A549 (cell line): ENCODE measurements around the gene PRKAR2B. TPM values are rescaled to one million over a fixed set of nuclear protein-coding genes. Genes with fewer than 3 reads are reported as not detected.

ENCODE experiments used
- ATAC-seq, 2 experiments: fragments of 200-7000 bp in 1 of 2; fragments of >200 bp in 1 of 2; cut with Nextera tagmentation in 1 of 2; cut with Tn5 transposase in 1 of 2; 3 replicates each; pipeline versions ENCODE4 v1.8.0 to v1.9.1; 2018 to 2020; ENCODE audit warnings: mild to moderate bottlenecking in 1 of 2, moderate library complexity in 1 of 2
- CTCF ChIA-PET: fragments of 300-600 bp; sonication (Branson Sonifier 250); formaldehyde crosslinking; extraction: SDS; loops from one replicate; lab custom pipeline; 2021; ENCODE audit warnings: antibody characterized with exemption, inconsistent platforms; lab: Yijun Ruan, JAX
- POLR2A ChIA-PET: fragments of 350-600 bp; formaldehyde crosslinking; extraction: SDS; loops from one replicate; lab custom pipeline; 2021; ENCODE audit warnings: antibody characterized with exemption, inconsistent platforms; lab: Yijun Ruan, JAX
- DNase-seq, 2 experiments: peaks; one replicate each; pipeline versions ENCODE4 v3.0.0 to v3.0.0-alpha.2; 2011 to 2016; ENCODE audit warnings: low read depth in 1 of 2, low spot score in 1 of 2
- FAIRE-seq: peaks from 2 replicates; lab custom pipeline; 2011; peaks lifted over from hg19 to GRCh38; lab: Jason Lieb, UNC
- H3K27ac ChIP-seq, 2 experiments: fragments of >200 bp; sonication (Bioruptor Twin); formaldehyde crosslinking; 3 replicates each; pipeline ENCODE4 v1.5.1; 2016 to 2017
- H3K4me1 ChIP-seq: fragments of >200 bp; sonication (Bioruptor Twin); formaldehyde crosslinking; 3 replicates; pipeline ENCODE4 v1.6.1; 2016
- H3K4me2 ChIP-seq: fragments of >200 bp; sonication (Bioruptor Twin); formaldehyde crosslinking; 3 replicates; pipeline ENCODE4 v1.6.1; 2016
- H3K4me3 ChIP-seq: fragments of >200 bp; sonication (Bioruptor Twin); formaldehyde crosslinking; 3 replicates; pipeline ENCODE4 v1.5.1; 2016
- H3K9me3 ChIP-seq: fragments of >200 bp; sonication (Bioruptor Twin); formaldehyde crosslinking; 3 replicates; pipeline ENCODE4 v1.6.1; 2016
- ATOH8 ChIP-seq: fragments of 250-450 bp; sonication (Bioruptor Pico); IDR thresholded peaks from 2 replicates; pipeline ENCODE4 v1.5.0; 2020; ENCODE audit warnings: low read depth, mild to moderate bottlenecking, moderate library complexity
- BHLHE40 ChIP-seq: IDR thresholded peaks from 2 replicates; pipeline ENCODE4 v1.6.1; 2012; ENCODE audit warnings: low read depth, low read length, inconsistent platforms
- CBX2 ChIP-seq: fragments of 200-600 bp; sonication (generic); IDR thresholded peaks from 2 replicates; pipeline ENCODE4 v1.6.1; 2016; ENCODE audit warnings: low read depth, mild to moderate bottlenecking, borderline replicate concordance
- CHD4 ChIP-seq: fragments of 200-600 bp; sonication (generic); IDR thresholded peaks from 2 replicates; pipeline ENCODE4 v1.6.1; 2016; ENCODE audit warnings: antibody characterized with exemption, mild to moderate bottlenecking, borderline replicate concordance
- EHF ChIP-seq: fragments of 250-450 bp; sonication (Bioruptor Pico); IDR thresholded peaks from 2 replicates; pipeline ENCODE4 v1.5.0; 2020; ENCODE audit warnings: mild to moderate bottlenecking
- EHMT2 ChIP-seq: fragments of 200-600 bp; sonication (generic); IDR thresholded peaks from 2 replicates; pipeline ENCODE4 v1.6.1; 2016; ENCODE audit warnings: antibody characterized with exemption, low read depth, mild to moderate bottlenecking, moderate library complexity
- ELK1 ChIP-seq: fragments of 150-350 bp; IDR thresholded peaks from 2 replicates; pipeline ENCODE4 v1.6.1; 2014; ENCODE audit warnings: low read depth, mild to moderate bottlenecking, low read length
- ESRRA ChIP-seq: fragments of 150-350 bp; IDR thresholded peaks from 2 replicates; pipeline ENCODE4 v1.6.1; 2014; ENCODE audit warnings: mild to moderate bottlenecking, low read length, borderline replicate concordance
- FOSB ChIP-seq: fragments of 250-450 bp; sonication (Bioruptor Pico); IDR thresholded peaks from 2 replicates; pipeline ENCODE4 v1.5.0; 2020; ENCODE audit warnings: mild to moderate bottlenecking, moderate library complexity
- FOSL2 ChIP-seq, 2 experiments: fragments of 450-650 bp in 1 of 2; fragments of >200 bp in 1 of 2; sonication (Bioruptor Twin) in 1 of 2; formaldehyde crosslinking; IDR thresholded peaks; 2 replicates each; pipeline versions ENCODE4 v1.5.0 to v1.6.1; 2016 to 2020; ENCODE audit warnings: mild to moderate bottlenecking in 1 of 2, moderate library complexity in 1 of 2
- HDAC2 ChIP-seq: fragments of 200-600 bp; sonication (generic); IDR thresholded peaks from 2 replicates; pipeline ENCODE4 v1.6.1; 2016
- HES2 ChIP-seq: fragments of >200 bp; sonication (Bioruptor Twin); formaldehyde crosslinking; IDR thresholded peaks from 2 replicates; pipeline ENCODE4 v1.6.1; 2016
- HMGXB4 ChIP-seq: fragments of 250-450 bp; sonication (Bioruptor Pico); IDR thresholded peaks from 2 replicates; pipeline ENCODE4 v1.5.0; 2021; ENCODE audit warnings: mild to moderate bottlenecking, moderate library complexity, borderline replicate concordance
- HOXA7 ChIP-seq: fragments of 250-450 bp; sonication (Bioruptor Pico); IDR thresholded peaks from 2 replicates; pipeline ENCODE4 v1.5.0; 2020; ENCODE audit warnings: mild to moderate bottlenecking, moderate library complexity
- HOXB13 ChIP-seq: fragments of 250-450 bp; sonication (Bioruptor Pico); IDR thresholded peaks from 2 replicates; pipeline ENCODE4 v1.5.0; 2020; ENCODE audit warnings: low read depth, mild to moderate bottlenecking, moderate library complexity
- JUN ChIP-seq, 2 experiments: fragments of >200 bp; sonication (Bioruptor Twin); formaldehyde crosslinking; IDR thresholded peaks; 2 replicates in 1 of 2; 3 replicates in 1 of 2; pipeline ENCODE4 v1.6.1; 2016 to 2017
- KDM1A ChIP-seq: fragments of 200-600 bp; sonication (generic); IDR thresholded peaks from 2 replicates; pipeline ENCODE4 v1.6.1; 2016; ENCODE audit warnings: low read depth, mild to moderate bottlenecking
- MAFK ChIP-seq: fragments of 450-650 bp; IDR thresholded peaks from 2 replicates; pipeline ENCODE4 v1.6.1; 2014; ENCODE audit not compliant: partially characterized antibody
- MAX ChIP-seq: IDR thresholded peaks from 2 replicates; pipeline ENCODE4 v1.6.1; 2012
- MYC ChIP-seq: IDR thresholded peaks from 2 replicates; pipeline ENCODE4 v1.6.1; 2012; ENCODE audit warnings: mild to moderate bottlenecking, inconsistent platforms, low read length, improper control_type of control experiment, borderline replicate concordance
- NFE2L2 ChIP-seq: fragments of 150-350 bp; conservative IDR thresholded peaks from 2 replicates; pipeline ENCODE4 v1.6.1; 2014; ENCODE audit warnings: low read length
- NPAS2 ChIP-seq: fragments of 250-450 bp; sonication (Bioruptor Pico); IDR thresholded peaks from 2 replicates; pipeline ENCODE4 v1.8.0; 2022; ENCODE audit warnings: mild to moderate bottlenecking, moderate library complexity, borderline replicate concordance
- NR3C1 ChIP-seq: fragments of >200 bp; sonication (Bioruptor Twin); formaldehyde crosslinking; IDR thresholded peaks from 3 replicates; pipeline ENCODE4 v1.6.1; 2017
- PHF8 ChIP-seq: fragments of 200-600 bp; sonication (generic); IDR thresholded peaks from 2 replicates; pipeline ENCODE4 v1.6.1; 2016; ENCODE audit warnings: low read depth, mild to moderate bottlenecking, antibody characterized with exemption, moderate library complexity, borderline replicate concordance
- POLR2A ChIP-seq: IDR thresholded peaks from 2 replicates; pipeline ENCODE4 v1.6.1; 2012; ENCODE audit warnings: mild to moderate bottlenecking, low read length
- RAD21 ChIP-seq, 2 experiments: fragments of >200 bp in 1 of 2; sonication (Bioruptor Twin) in 1 of 2; formaldehyde crosslinking in 1 of 2; IDR thresholded peaks in 1 of 2; conservative IDR thresholded peaks in 1 of 2; 2 replicates in 1 of 2; 3 replicates in 1 of 2; pipeline ENCODE4 v1.6.1; 2012 to 2018; ENCODE audit warnings: inconsistent platforms in 1 of 2
- RARB ChIP-seq: fragments of 250-450 bp; sonication (Bioruptor Pico); IDR thresholded peaks from 2 replicates; pipeline ENCODE4 v1.8.0; 2021; ENCODE audit warnings: mild to moderate bottlenecking, moderate library complexity
- RFX5 ChIP-seq: fragments of 450-650 bp; IDR thresholded peaks from 2 replicates; pipeline ENCODE4 v1.7.1; 2014; ENCODE audit warnings: antibody characterized with exemption, mild to moderate bottlenecking, moderate library complexity
- RNF2 ChIP-seq: fragments of 200-600 bp; sonication (generic); IDR thresholded peaks from 2 replicates; pipeline ENCODE4 v1.6.1; 2016; ENCODE audit warnings: low read depth, mild to moderate bottlenecking, antibody characterized with exemption, moderate library complexity, borderline replicate concordance
- SMC3 ChIP-seq: fragments of >200 bp; sonication (Bioruptor Twin); formaldehyde crosslinking; IDR thresholded peaks from 3 replicates; pipeline ENCODE4 v1.6.1; 2018; ENCODE audit warnings: inconsistent platforms
- TFCP2L1 ChIP-seq: fragments of 250-450 bp; sonication (Bioruptor Pico); IDR thresholded peaks from 2 replicates; pipeline ENCODE4 v1.5.0; 2021; ENCODE audit warnings: mild to moderate bottlenecking
- TP53 ChIP-seq: fragments of 250-450 bp; sonication (Bioruptor Pico); IDR thresholded peaks from 2 replicates; pipeline ENCODE4 v1.5.0; 2021; ENCODE audit warnings: mild to moderate bottlenecking, moderate library complexity
- ZC3H11A ChIP-seq: fragments of 450-650 bp; IDR thresholded peaks from 2 replicates; pipeline ENCODE4 v1.6.1; 2014; ENCODE audit warnings: antibody characterized with exemption, mild to moderate bottlenecking
- ZFP36 ChIP-seq: fragments of 450-650 bp; IDR thresholded peaks from 2 replicates; pipeline ENCODE4 v1.6.1; 2014; ENCODE audit warnings: borderline replicate concordance; ENCODE audit not compliant: partially characterized antibody
- ZNF302 ChIP-seq: fragments of 250-450 bp; sonication (Bioruptor Pico); IDR thresholded peaks from 2 replicates; pipeline ENCODE4 v1.9.0; 2021; ENCODE audit warnings: inconsistent platforms, mild to moderate bottlenecking, moderate library complexity
- ZSCAN20 ChIP-seq: fragments of 250-450 bp; sonication (Bioruptor Pico); IDR thresholded peaks from 2 replicates; pipeline ENCODE4 v1.8.0; 2022; ENCODE audit warnings: mild to moderate bottlenecking, moderate library complexity
- WGBS: methylation state at CpG from one replicate; pipeline ENCODE4 v1.1.6; 2017; ENCODE audit errors: missing lambda C conversion rate; 5-methylcytosine and 5-hydroxymethylcytosine counted together
- polyA plus RNA-seq, 4 experiments: library from polyadenylated mRNA; depleted of rRNA in 3 of 4; stranded (reverse); fragments of >200 nt; fragmentation: RNase III in 1 of 4; extraction: RNeasy Plus Mini Kit Qiagen cat#74134 plus additional on column Dnase treatment in 1 of 4; gene quantifications; 2 replicates in 3 of 4; 3 replicates in 1 of 4; pipeline ENCODE4 v1.2.3, GENCODE V29; 2011 to 2017

Gene PRKAR2B
- polyA plus RNA-seq, 2 of the 4 experiments (the other 2 are of a cell fraction), result 3.6 to 4.4 TPM

GRCh38 chr7:107168233-107169119 lies 124.0 kb downstream of the PRKAR2B start, which contains the start of gene HBP1:
TSS of gene HBP1 (plus strand) at chr7:107169003. CDS start at chr7:107179894, 10,891 bp downstream.
- ATAC-seq (peak; percentile 86 to 95), DNase-seq (peak; percentile 97 to 100), FAIRE-seq (peak; percentile 93)
- peak within 1 kb of the TSS; percentile 72 for H3K4me3 ChIP-seq
- peaks cover 21% of the 10 kb centered on the region; the same call in 2 of the 3 replicates for H3K4me1 ChIP-seq
- 1% methylated on average over 40 of the region's 44 CpGs for WGBS
- peak within 1 kb of the TSS; percentile 84 for H3K4me2 ChIP-seq
- CTCF ChIA-PET, result interaction anchor here (0.6 to 2.6 kb wide), 9 partner anchors 13 to 668 kb away, joined by 3 to 14 read pairs (median 5); no protein-coding TSS in a partner anchor
- H3K27ac ChIP-seq, result peak within 1 kb of the TSS; percentile 85 to 92
- POLR2A ChIA-PET, result interaction anchor here (0.6 to 2.9 kb wide), 17 partner anchors 8 to 1095 kb away, joined by 3 to 28 read pairs (median 4); partner anchors contain the start of genes CBLL1, COG5, DUS4L and NAMPT
- H3K9me3 ChIP-seq, result no peaks in the 10 kb centered on the region
- TF ChIP-seq RNF2 (no peak), FOSL2 (IDR thresholded peaks at IDR 0.05) (no peak), FOSL2 (CRISPR knock-in tag; IDR thresholded peaks at IDR 0.05) (peak; percentile 29), MYC (peak; percentile 80), POLR2A (no peak), NPAS2 (CRISPR knock-in tag) (no peak), CBX2 (no peak), ELK1 (no peak), BHLHE40 (0 out of 2 replicates have a peak, but pooled peaks have one; percentile 40), EHMT2 (no peak), SMC3 (no peak), EHF (CRISPR knock-in tag) (no peak), ZSCAN20 (no peak), PHF8 (peak; percentile 63; the same call in 1 of the 2 replicates), NFE2L2 (no peak), KDM1A (no peak), RARB (CRISPR knock-in tag) (no peak), HMGXB4 (CRISPR knock-in tag) (no peak), ZC3H11A (no peak), HOXB13 (CRISPR knock-in tag) (no peak), TFCP2L1 (no peak), CHD4 (no peak), ESRRA (no peak), FOSB (no peak), ATOH8 (no peak), ZNF302 (CRISPR knock-in tag) (no peak), HOXA7 (CRISPR knock-in tag) (no peak), ZFP36 (no peak), RFX5 (no peak), TP53 (CRISPR knock-in tag) (no peak), NR3C1 (no peak), MAFK (no peak), HES2 (no peak), JUN (IDR thresholded peaks at IDR 0.05) (0 out of 5 replicates have a peak, but pooled peaks of 1 of the 2 experiments have one; percentile 6), MAX (peak; percentile 99), RAD21 (conservative IDR thresholded peaks at IDR 0.05 in 1 of 2, IDR thresholded peaks at IDR 0.05 in 1 of 2) (no peak), HDAC2 (no peak)
